Epidermal melanocyte (primary cell): ENCODE data around the gene TNFRSF21.

Experiments used
- DNase-seq: peaks from one replicate; pipeline ENCODE4 v3.0.0; 2011; ENCODE audit warnings: low spot score; ENCODE audit not compliant: insufficient read length

Gene TNFRSF21

GRCh38 chr6:47254051-47254450, 55.7 kb downstream of the TNFRSF21 start:
- DNase-seq, result no peak

GRCh38 chr6:47253136-47253535, 56.6 kb downstream of the TNFRSF21 start:
- DNase-seq, result no peak

- DNase-seq, result no peak
Measured at GRCh38 chr6:47252633-47253032, 57.1 kb downstream of the TNFRSF21 start.

- DNase-seq, result no peak
Measured at GRCh38 chr6:47251396-47251795, 58.3 kb downstream of the TNFRSF21 start.

- DNase-seq, result no peak
Measured at GRCh38 chr6:47250302-47250701, 59.4 kb downstream of the TNFRSF21 start.

GRCh38 chr6:47248446-47248845, 61.3 kb downstream of the TNFRSF21 start:
- no peak for DNase-seq

- DNase-seq, result no peak
Measured at GRCh38 chr6:47247227-47247797, 62.4 kb downstream of the TNFRSF21 start.

- no peak for DNase-seq
Measured at GRCh38 chr6:47246551-47246950, 63.2 kb downstream of the TNFRSF21 start.

- no peak for DNase-seq
Measured at GRCh38 chr6:47245745-47246371, 63.8 kb downstream of the TNFRSF21 start.

GRCh38 chr6:47242483-47243386, 67.0 kb downstream of the TNFRSF21 start:
- DNase-seq, result no peak

GRCh38 chr6:47241742-47242482, 67.8 kb downstream of the TNFRSF21 start:
- DNase-seq, result no peak

GRCh38 chr6:47240277-47240890, 69.3 kb downstream of the TNFRSF21 start:
- DNase-seq, result no peak

- DNase-seq, result no peak
Measured at GRCh38 chr6:47239546-47239945, 70.2 kb downstream of the TNFRSF21 start.

- DNase-seq, result no peak
Measured at GRCh38 chr6:47238456-47238995, 71.2 kb downstream of the TNFRSF21 start.

- DNase-seq, result no peak
Measured at GRCh38 chr6:47237196-47237595, 72.5 kb downstream of the TNFRSF21 start.

GRCh38 chr6:47235964-47236760, 73.5 kb downstream of the TNFRSF21 start:
- DNase-seq, result no peak

GRCh38 chr6:47235421-47235820, 74.3 kb downstream of the TNFRSF21 start:
- no peak for DNase-seq

GRCh38 chr6:47234266-47234933, 75.3 kb downstream of the TNFRSF21 start:
- no peak for DNase-seq

- no peak for DNase-seq
Measured at GRCh38 chr6:47231151-47231550, 78.6 kb downstream of the TNFRSF21 start.

GRCh38 chr6:47230579-47230978, 79.1 kb downstream of the TNFRSF21 start:
- DNase-seq, result no peak
